HL-60 (cell line): Measurements from ENCODE around the gene CCSER1.

Experiments used
- DNase-seq, 2 experiments: peaks; one replicate each; pipeline ENCODE4 v3.0.0-alpha.2; 2010 to 2020; ENCODE audit warnings: low read depth in 1 of 2, low spot score in 1 of 2
- H3K27ac ChIP-seq: fragments of 250-450 bp; sonication (Bioruptor Pico); replicated peaks from 2 replicates; pipeline ENCODE4 v1.5.1; 2020; ENCODE audit warnings: mild to moderate bottlenecking, moderate library complexity
- H3K27me3 ChIP-seq: fragments of 250-450 bp; sonication (Bioruptor Pico); 2 replicates; pipeline ENCODE4 v1.5.1; 2021; ENCODE audit warnings: mild to moderate bottlenecking, moderate library complexity; ENCODE audit not compliant: insufficient read depth, poor library complexity, severe bottlenecking
- H3K4me3 ChIP-seq: replicated peaks from 2 replicates; pipeline ENCODE4 v1.5.1; 2011; ENCODE audit warnings: mild to moderate bottlenecking, control low read depth, low read length; ENCODE audit not compliant: insufficient read depth
- GABPA ChIP-seq: IDR thresholded peaks from 2 replicates; pipeline ENCODE4 v1.6.1; 2012; ENCODE audit warnings: low read depth
- POLR2AphosphoS5 ChIP-seq: IDR thresholded peaks from 2 replicates; pipeline ENCODE4 v1.6.1; 2012; ENCODE audit warnings: low read depth
- REST ChIP-seq: IDR thresholded peaks from 2 replicates; pipeline ENCODE4 v1.6.1; 2012; ENCODE audit warnings: low read depth; ENCODE audit not compliant: insufficient replicate concordance
- SPI1 ChIP-seq: IDR thresholded peaks from 2 replicates; pipeline ENCODE4 v1.6.1; 2012; ENCODE audit warnings: low read depth, mild to moderate bottlenecking, borderline replicate concordance
- TF ChIP-seq, protein P1 (sequence below): IDR thresholded peaks from one replicate; pipeline ENCODE4 v1.5.1; 2011; ENCODE audit warnings: low read length, control low read depth, inconsistent platforms; ENCODE audit not compliant: insufficient read depth

CCSER1 gene

DNA sequence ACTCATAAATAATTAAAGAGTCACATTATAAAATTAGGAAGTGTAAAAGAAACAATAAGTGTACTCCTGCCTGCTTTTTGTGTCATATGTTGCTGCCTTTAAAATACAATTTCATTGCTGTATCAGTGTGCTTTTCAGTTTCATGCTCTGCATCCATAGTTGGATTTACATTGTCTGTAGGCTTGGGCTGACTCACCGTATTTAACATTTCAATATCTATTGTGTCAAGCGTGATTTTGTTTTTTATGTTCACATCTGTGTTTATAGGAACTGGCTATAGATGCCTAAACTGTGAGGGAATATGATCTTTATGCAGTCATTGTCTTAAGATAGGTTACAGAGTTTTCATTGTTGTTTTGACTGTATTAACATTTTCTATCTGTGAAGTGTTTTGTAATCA, 18.1 kb downstream of the CCSER1 start:
- Histone ChIP-seq H3K4me3 (no peak overlapping the region), H3K27me3 (no peaks in the 10 kb centered on the region), H3K27ac (no peak overlapping the region)
- no peak for TF ChIP-seq GABPA
- TF ChIP-seq POLR2AphosphoS5: no peak
- TF ChIP-seq REST: no peak
- TF ChIP-seq SPI1: no peak
- TF ChIP-seq, protein P1, sequence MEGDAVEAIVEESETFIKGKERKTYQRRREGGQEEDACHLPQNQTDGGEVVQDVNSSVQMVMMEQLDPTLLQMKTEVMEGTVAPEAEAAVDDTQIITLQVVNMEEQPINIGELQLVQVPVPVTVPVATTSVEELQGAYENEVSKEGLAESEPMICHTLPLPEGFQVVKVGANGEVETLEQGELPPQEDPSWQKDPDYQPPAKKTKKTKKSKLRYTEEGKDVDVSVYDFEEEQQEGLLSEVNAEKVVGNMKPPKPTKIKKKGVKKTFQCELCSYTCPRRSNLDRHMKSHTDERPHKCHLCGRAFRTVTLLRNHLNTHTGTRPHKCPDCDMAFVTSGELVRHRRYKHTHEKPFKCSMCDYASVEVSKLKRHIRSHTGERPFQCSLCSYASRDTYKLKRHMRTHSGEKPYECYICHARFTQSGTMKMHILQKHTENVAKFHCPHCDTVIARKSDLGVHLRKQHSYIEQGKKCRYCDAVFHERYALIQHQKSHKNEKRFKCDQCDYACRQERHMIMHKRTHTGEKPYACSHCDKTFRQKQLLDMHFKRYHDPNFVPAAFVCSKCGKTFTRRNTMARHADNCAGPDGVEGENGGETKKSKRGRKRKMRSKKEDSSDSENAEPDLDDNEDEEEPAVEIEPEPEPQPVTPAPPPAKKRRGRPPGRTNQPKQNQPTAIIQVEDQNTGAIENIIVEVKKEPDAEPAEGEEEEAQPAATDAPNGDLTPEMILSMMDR: no peak
- DNase-seq: no peak

- DNase-seq: no peak
- no peak overlapping the region for H3K27ac ChIP-seq
- H3K27me3 ChIP-seq: no peaks in the 10 kb centered on the region
- no peak for TF ChIP-seq GABPA
- TF ChIP-seq, protein P1: no peak
- TF ChIP-seq REST: no peak
- TF ChIP-seq POLR2AphosphoS5: no peak
- TF ChIP-seq SPI1: no peak
- H3K4me3 ChIP-seq: no peak overlapping the region
Measured at GRCh38 chr4:90146306-90146705, 19.1 kb downstream of the CCSER1 start.

- H3K27ac ChIP-seq: no peak overlapping the region
- TF ChIP-seq SPI1: no peak
- TF ChIP-seq POLR2AphosphoS5: no peak
- TF ChIP-seq GABPA: no peak
- TF ChIP-seq REST: no peak
- TF ChIP-seq, protein P1: no peak
- no peak overlapping the region for H3K4me3 ChIP-seq
- H3K27me3 ChIP-seq: no peaks in the 10 kb centered on the region
- no peak for DNase-seq
Measured at GRCh38 chr4:90148574-90149148, 21.5 kb downstream of the CCSER1 start.
